ENCODE results near the gene ZBTB40.

ZBTB40 gene

DNA sequence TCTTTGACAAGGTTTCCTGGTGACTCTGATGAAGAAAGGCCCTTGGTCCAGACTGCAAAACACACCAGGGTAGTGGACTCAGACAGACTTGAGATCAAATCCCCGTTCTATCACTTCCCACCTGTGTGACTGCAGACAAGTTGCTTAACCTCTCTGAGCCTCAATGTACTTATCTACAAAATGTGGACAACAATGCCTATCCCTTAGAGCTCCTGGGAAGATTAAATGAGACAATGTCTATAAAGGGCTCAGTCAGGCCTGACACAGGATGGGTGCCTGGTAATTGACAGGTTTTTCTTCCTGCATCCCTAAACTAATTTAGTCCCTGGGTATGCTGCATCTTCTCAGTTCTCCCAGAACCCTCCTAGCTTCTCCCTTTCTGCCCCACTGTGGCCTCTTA is 37.9 kb upstream of the ZBTB40 start:
- Histone ChIP-seq H3K4me1 (ENCODE audit: control insufficient read depth, low read depth, low read length) (peaks cover 8% of the 10 kb centered on the region), H3K4me3 (ENCODE audit: low read length) (no peak overlapping the region), H3K36me3 (ENCODE audit: control insufficient read depth, low read depth, low read length) (no peaks in the 10 kb centered on the region), H3K27ac (ENCODE audit: low read length) (no peak overlapping the region), H3K27me3 (ENCODE audit: control insufficient read depth, insufficient read depth, low read length) (no peaks in the 10 kb centered on the region), H3K9me3 (ENCODE audit: control insufficient read depth, low read depth, low read length) (no peaks in the 10 kb centered on the region), H3K9ac (ENCODE audit: low read length) (no peak overlapping the region)

DNA sequence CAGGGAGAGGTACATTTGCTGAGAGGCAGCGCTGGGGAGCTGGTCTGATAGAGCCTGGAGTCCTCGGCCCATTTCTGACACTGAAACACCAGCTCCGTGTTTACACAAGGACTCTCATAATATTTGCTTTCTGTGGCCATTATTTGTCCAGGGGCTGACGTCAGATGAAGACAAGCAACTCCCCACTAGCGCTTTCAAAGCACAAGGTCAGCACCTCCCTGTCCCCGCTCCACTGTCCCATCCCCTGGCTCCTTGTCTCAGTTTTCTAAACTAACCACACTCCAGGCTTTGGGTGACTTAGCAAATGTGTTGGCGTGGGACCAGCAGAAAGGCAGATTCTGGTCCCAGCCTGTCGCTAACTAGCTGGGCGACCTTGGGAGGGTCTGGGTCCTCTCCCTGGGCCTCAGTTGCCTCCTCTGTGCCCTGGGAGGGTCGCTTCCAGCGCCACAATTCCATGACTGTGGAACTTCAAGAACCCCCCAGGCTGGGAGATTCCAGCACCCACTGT is 37.4 kb upstream of the ZBTB40 start:
- H3K27me3 ChIP-seq (ENCODE audit: control insufficient read depth, insufficient read depth, low read length) = no peaks in the 10 kb centered on the region
- no peaks in the 10 kb centered on the region for H3K36me3 ChIP-seq (ENCODE audit: control insufficient read depth, low read depth, low read length)
- no peak overlapping the region for H3K9ac ChIP-seq (ENCODE audit: low read length)
- no peak overlapping the region for H3K4me3 ChIP-seq (ENCODE audit: low read length)
- no peak overlapping the region for H3K27ac ChIP-seq (ENCODE audit: low read length)
- peaks cover 8% of the 10 kb centered on the region for H3K4me1 ChIP-seq (ENCODE audit: control insufficient read depth, low read depth, low read length)
- H3K9me3 ChIP-seq (ENCODE audit: control insufficient read depth, low read depth, low read length) = no peaks in the 10 kb centered on the region

DNA sequence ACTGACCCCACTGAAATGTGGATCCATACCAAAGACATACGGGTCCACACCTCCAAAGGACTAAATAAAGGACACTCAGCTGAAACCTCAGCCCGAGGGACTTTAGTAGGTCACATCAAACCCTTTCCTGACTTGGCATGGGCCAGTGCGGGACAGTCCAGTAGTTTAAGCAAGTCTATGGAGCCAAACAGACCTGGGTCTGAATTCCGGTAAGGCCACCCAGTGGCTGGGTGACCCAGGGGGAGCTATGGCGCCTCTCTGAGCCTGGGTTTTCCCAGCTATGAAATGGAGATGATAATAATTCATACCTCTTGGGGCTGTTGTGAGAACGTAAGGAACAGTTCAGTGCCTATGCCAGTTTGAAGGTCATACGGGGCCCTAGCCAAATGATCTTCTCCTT is 36.2 kb upstream of the ZBTB40 start:
- peaks cover 8% of the 10 kb centered on the region for H3K4me1 ChIP-seq (ENCODE audit: control insufficient read depth, low read depth, low read length)
- no peaks in the 10 kb centered on the region for H3K9me3 ChIP-seq (ENCODE audit: control insufficient read depth, low read depth, low read length)
- no peak overlapping the region for H3K27ac ChIP-seq (ENCODE audit: low read length)
- no peaks in the 10 kb centered on the region for H3K36me3 ChIP-seq (ENCODE audit: control insufficient read depth, low read depth, low read length)
- H3K27me3 ChIP-seq (ENCODE audit: control insufficient read depth, insufficient read depth, low read length) = no peaks in the 10 kb centered on the region
- H3K4me3 ChIP-seq (ENCODE audit: low read length) = no peak overlapping the region
- H3K9ac ChIP-seq (ENCODE audit: low read length) = no peak overlapping the region

DNA sequence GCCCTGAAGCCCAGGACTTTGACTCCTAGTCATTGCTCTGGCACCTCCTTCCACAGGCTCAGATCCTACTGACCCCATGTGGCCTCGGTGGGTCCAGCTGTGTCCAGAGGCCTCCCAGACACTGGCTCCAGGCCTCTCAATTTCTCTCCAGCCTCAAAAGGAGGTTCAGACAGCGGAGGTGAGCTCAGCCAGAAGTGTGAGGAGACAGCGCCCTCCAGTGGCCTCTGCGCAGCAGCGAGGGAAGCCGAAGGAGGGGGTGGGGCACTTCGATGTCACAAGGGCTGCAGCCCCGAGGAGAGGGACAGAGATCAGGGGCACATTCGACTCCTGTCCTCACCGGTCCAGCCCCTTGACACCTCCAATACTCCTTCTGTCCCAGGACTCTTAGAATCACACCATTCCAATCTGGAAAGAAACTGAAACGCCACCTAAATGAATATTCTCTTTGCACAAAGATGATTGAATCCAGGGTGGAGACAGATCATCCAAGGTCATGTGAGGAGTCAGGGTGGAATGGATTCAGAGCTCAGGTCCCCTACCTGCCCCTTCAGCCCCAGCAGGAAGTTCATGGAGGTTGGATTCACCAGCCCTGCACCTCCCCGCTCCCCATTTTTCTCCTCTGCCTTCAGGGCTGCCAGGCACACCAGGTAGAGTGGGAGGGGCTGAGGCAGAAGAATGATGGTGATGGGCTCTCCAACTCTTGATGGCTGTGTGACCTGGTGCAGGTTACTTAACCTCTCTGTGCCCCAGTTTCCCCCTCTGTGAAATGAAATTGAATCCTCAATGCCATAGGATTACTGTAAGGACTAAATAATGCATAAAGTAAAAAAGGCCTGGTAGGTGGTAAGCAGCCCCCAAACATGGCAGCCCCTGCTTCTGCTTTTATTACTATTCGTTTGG is 34.8 kb upstream of the ZBTB40 start:
- Histone ChIP-seq H3K9me3 (ENCODE audit: control insufficient read depth, low read depth, low read length) (no peaks in the 10 kb centered on the region), H3K4me1 (ENCODE audit: control insufficient read depth, low read depth, low read length) (peaks cover 8% of the 10 kb centered on the region), H3K4me3 (ENCODE audit: low read length) (no peak overlapping the region), H3K9ac (ENCODE audit: low read length) (no peak overlapping the region), H3K27ac (ENCODE audit: low read length) (no peak overlapping the region), H3K36me3 (ENCODE audit: control insufficient read depth, low read depth, low read length) (no peaks in the 10 kb centered on the region), H3K27me3 (ENCODE audit: control insufficient read depth, insufficient read depth, low read length) (no peaks in the 10 kb centered on the region)

- Histone ChIP-seq H3K36me3 (ENCODE audit: control insufficient read depth, low read depth, low read length) (no peaks in the 10 kb centered on the region), H3K4me3 (ENCODE audit: low read length) (no peak overlapping the region), H3K9me3 (ENCODE audit: control insufficient read depth, low read depth, low read length) (no peaks in the 10 kb centered on the region), H3K9ac (ENCODE audit: low read length) (no peak overlapping the region), H3K27ac (ENCODE audit: low read length) (no peak overlapping the region), H3K4me1 (ENCODE audit: control insufficient read depth, low read depth, low read length) (peaks cover 6% of the 10 kb centered on the region), H3K27me3 (ENCODE audit: control insufficient read depth, insufficient read depth, low read length) (no peaks in the 10 kb centered on the region)
Measured at GRCh38 chr1:22417466-22417865, 34.2 kb upstream of the ZBTB40 start.

- Histone ChIP-seq H3K9me3 (ENCODE audit: control insufficient read depth, low read depth, low read length) (no peaks in the 10 kb centered on the region), H3K9ac (ENCODE audit: low read length) (no peak overlapping the region), H3K4me3 (ENCODE audit: low read length) (no peak overlapping the region), H3K27me3 (ENCODE audit: control insufficient read depth, insufficient read depth, low read length) (no peaks in the 10 kb centered on the region), H3K4me1 (ENCODE audit: control insufficient read depth, low read depth, low read length) (no peaks in the 10 kb centered on the region), H3K27ac (ENCODE audit: low read length) (no peak overlapping the region), H3K36me3 (ENCODE audit: control insufficient read depth, low read depth, low read length) (no peaks in the 10 kb centered on the region)
Measured at GRCh38 chr1:22418312-22418711, 33.3 kb upstream of the ZBTB40 start.

- H3K36me3 ChIP-seq (ENCODE audit: control insufficient read depth, low read depth, low read length) = no peaks in the 10 kb centered on the region
- H3K9ac ChIP-seq (ENCODE audit: low read length) = no peak overlapping the region
- no peaks in the 10 kb centered on the region for H3K4me1 ChIP-seq (ENCODE audit: control insufficient read depth, low read depth, low read length)
- H3K27me3 ChIP-seq (ENCODE audit: control insufficient read depth, insufficient read depth, low read length) = no peaks in the 10 kb centered on the region
- H3K27ac ChIP-seq (ENCODE audit: low read length) = no peak overlapping the region
- H3K9me3 ChIP-seq (ENCODE audit: control insufficient read depth, low read depth, low read length) = no peaks in the 10 kb centered on the region
- no peak overlapping the region for H3K4me3 ChIP-seq (ENCODE audit: low read length)
Measured at GRCh38 chr1:22418933-22419382, 32.7 kb upstream of the ZBTB40 start.

- no peaks in the 10 kb centered on the region for H3K9me3 ChIP-seq (ENCODE audit: control insufficient read depth, low read depth, low read length)
- H3K27me3 ChIP-seq (ENCODE audit: control insufficient read depth, insufficient read depth, low read length) = no peaks in the 10 kb centered on the region
- no peak overlapping the region for H3K4me3 ChIP-seq (ENCODE audit: low read length)
- H3K27ac ChIP-seq (ENCODE audit: low read length) = no peak overlapping the region
- no peak overlapping the region for H3K9ac ChIP-seq (ENCODE audit: low read length)
- no peaks in the 10 kb centered on the region for H3K36me3 ChIP-seq (ENCODE audit: control insufficient read depth, low read depth, low read length)
- no peaks in the 10 kb centered on the region for H3K4me1 ChIP-seq (ENCODE audit: control insufficient read depth, low read depth, low read length)
Measured at GRCh38 chr1:22420455-22421053, 31.1 kb upstream of the ZBTB40 start.

GRCh38 chr1:22426781-22427180 is 24.9 kb upstream of the ZBTB40 start:
- no peak overlapping the region for H3K4me3 ChIP-seq (ENCODE audit: low read length)
- H3K27me3 ChIP-seq (ENCODE audit: control insufficient read depth, insufficient read depth, low read length) = no peaks in the 10 kb centered on the region
- H3K9me3 ChIP-seq (ENCODE audit: control insufficient read depth, low read depth, low read length) = no peaks in the 10 kb centered on the region
- no peak overlapping the region for H3K9ac ChIP-seq (ENCODE audit: low read length)
- H3K27ac ChIP-seq (ENCODE audit: low read length) = no peak overlapping the region
- H3K36me3 ChIP-seq (ENCODE audit: control insufficient read depth, low read depth, low read length) = no peaks in the 10 kb centered on the region
- H3K4me1 ChIP-seq (ENCODE audit: control insufficient read depth, low read depth, low read length) = no peaks in the 10 kb centered on the region

- no peak overlapping the region for H3K27ac ChIP-seq (ENCODE audit: low read length)
- H3K27me3 ChIP-seq (ENCODE audit: control insufficient read depth, insufficient read depth, low read length) = no peaks in the 10 kb centered on the region
- H3K4me1 ChIP-seq (ENCODE audit: control insufficient read depth, low read depth, low read length) = no peaks in the 10 kb centered on the region
- H3K9ac ChIP-seq (ENCODE audit: low read length) = no peak overlapping the region
- H3K9me3 ChIP-seq (ENCODE audit: control insufficient read depth, low read depth, low read length) = no peaks in the 10 kb centered on the region
- H3K36me3 ChIP-seq (ENCODE audit: control insufficient read depth, low read depth, low read length) = no peaks in the 10 kb centered on the region
- H3K4me3 ChIP-seq (ENCODE audit: low read length) = peak overlapping the region; percentile 31
Measured at GRCh38 chr1:22428672-22429071, 23.0 kb upstream of the ZBTB40 start.

- H3K4me1 ChIP-seq (ENCODE audit: control insufficient read depth, low read depth, low read length) = no peaks in the 10 kb centered on the region
- H3K4me3 ChIP-seq (ENCODE audit: low read length) = no peak overlapping the region
- no peaks in the 10 kb centered on the region for H3K36me3 ChIP-seq (ENCODE audit: control insufficient read depth, low read depth, low read length)
- H3K9ac ChIP-seq (ENCODE audit: low read length) = no peak overlapping the region
- no peaks in the 10 kb centered on the region for H3K9me3 ChIP-seq (ENCODE audit: control insufficient read depth, low read depth, low read length)
- H3K27me3 ChIP-seq (ENCODE audit: control insufficient read depth, insufficient read depth, low read length) = no peaks in the 10 kb centered on the region
- no peak overlapping the region for H3K27ac ChIP-seq (ENCODE audit: low read length)
Measured at GRCh38 chr1:22431965-22432364, 19.7 kb upstream of the ZBTB40 start.
